GM18511 (cell line): ENCODE measurements around the gene MYO16.

Source experiments
- ATAC-seq: cut with Tn5 transposase; IDR thresholded peaks from one replicate; pipeline ENCODE4 v1.9.1; 2021; ENCODE audit warnings: mild to moderate bottlenecking, moderate library complexity; ENCODE audit not compliant: unreplicated experiment

Gene MYO16

DNA sequence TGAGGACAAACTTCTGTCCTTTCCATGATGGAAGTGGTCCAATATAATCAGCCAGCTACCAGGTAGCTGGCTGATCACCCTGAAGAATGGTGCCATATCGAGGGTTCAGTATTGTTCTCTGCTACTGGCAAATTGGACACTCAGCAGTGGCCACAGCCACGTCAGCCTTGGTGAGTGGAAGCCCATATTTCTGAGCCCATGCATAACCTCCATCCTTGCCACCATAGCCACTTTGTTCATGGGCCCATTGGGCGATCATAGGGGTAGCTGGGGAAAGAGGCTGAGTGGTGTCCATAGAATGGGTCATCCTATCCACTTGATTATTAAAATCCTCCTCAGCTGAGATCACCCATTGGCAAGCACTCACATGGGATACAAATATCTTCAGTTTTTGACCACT lies 591.2 kb downstream of the MYO16 start:
- ATAC-seq, result no peak

DNA sequence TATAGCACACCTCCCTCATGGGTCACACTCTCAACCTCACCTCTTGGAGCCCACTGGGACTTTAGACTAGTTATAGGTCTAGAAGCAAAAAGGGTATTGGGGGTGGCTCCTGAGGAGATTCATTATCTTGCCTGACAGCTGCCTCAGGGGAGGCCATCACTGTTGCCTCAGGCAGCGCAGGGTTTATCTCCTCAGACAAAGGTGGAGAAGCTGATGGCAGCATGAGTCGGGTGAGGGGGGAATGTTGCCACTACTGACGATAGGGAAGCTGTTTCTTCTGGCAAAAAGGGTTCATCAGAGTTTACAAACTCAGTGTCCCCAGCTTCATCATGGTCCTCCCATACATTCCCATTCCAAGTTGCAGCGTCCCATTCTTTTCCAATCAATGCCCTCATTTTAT lies 594.6 kb downstream of the MYO16 start:
- no peak for ATAC-seq

DNA sequence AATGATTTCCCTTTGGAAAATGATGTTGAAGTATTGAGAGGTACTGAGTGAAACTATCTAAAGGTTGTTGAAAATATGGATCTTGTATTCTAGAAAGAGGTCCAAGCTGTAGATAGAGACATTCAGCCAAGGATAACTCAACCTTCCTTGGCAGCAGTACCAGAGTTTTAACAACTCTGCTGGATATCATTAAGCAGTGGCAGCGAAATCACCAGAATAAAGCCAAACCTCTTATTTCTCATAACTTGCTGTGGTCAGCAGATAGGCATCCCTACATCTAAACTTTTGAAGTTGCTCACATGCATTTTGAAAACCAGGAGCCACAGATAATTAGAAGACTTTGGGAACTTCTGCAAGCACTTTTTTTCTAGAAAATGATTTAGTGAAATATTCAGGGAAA lies 597.2 kb downstream of the MYO16 start:
- no peak for ATAC-seq

DNA sequence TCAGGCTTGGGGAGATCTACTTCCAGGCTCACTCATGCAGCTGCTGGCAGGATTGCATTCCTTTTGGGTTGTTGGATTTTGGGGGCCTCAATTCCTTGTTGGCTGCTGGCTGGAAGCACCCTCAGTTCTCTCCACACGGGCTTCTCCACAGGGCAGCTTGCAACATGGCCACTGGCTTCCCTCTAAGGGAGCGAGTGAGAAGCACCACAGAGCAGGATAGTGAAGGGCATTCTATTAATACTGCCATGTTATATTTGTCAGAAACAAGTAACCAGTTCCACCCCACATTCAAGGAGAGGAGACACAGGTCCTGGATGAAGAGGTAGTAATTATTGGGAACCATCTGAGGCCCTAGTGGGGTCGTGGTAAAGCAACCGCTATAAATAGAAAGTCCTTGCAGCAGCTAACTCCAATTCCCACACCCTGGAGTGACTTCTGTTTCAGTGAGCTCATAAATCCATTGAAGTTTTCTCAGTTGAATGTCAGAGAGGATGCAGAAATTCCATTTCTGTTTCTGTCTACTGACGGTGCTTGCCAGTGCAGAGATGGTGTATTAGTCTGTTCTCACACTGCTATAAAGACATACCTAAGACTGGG lies 598.0 kb downstream of the MYO16 start:
- no peak for ATAC-seq

DNA sequence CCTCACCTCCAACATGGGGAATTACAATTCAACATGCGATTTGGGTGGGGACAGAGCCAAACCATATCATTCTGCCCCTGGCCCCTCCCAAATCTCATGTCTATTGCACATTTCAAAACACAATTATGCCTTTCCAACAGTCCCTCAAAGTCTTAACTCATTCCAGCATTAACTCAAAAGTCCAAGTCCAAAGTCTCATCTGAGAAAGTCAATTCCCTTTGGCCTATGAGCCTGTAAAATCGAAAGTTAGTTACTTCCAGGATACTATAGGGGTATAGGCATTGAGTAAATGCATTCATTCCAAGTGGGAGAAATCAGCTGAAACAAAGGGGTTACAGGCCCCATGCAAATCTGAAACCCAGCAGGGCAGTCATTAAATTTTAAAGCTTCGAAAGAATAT lies 598.8 kb downstream of the MYO16 start:
- ATAC-seq, result no peak

DNA sequence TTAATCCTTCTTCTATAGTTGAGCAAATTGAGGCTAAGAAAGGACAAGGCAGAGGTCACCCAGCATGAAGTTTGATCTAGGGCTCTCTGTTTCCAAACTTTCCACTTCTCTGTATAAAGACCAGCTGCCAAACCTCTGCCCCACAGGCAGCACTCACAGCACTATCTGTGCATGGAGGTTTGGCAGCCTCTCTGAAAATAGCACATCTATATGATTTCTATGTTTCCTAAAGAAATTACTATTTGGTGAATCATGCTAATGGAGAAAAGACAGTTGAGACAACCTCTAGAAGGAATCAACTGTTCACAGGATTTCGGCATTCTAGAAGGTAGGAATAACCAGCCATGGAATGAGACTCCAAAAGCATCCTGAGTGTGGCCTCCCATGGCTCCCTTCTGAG lies 602.5 kb downstream of the MYO16 start:
- no peak for ATAC-seq

DNA sequence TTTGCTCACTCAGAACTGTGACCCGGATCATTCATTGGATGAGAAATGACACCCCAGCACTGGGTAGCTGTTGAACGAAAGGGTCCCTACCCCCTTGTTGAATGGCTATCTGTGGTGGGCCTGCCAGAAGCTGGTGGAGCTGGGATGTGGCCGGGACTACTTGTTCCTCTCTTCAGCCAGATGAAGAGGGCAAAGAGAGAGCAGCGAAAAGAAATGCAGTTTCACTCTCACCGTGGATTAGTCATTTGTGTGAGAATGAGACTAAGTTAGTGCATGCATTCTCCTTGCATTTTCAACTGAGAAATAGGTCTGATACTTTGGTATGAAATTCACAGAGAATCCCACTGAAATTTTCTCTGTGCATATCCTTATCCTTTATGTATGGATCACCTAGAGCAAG lies 603.9 kb downstream of the MYO16 start:
- ATAC-seq, result peak; percentile 90

DNA sequence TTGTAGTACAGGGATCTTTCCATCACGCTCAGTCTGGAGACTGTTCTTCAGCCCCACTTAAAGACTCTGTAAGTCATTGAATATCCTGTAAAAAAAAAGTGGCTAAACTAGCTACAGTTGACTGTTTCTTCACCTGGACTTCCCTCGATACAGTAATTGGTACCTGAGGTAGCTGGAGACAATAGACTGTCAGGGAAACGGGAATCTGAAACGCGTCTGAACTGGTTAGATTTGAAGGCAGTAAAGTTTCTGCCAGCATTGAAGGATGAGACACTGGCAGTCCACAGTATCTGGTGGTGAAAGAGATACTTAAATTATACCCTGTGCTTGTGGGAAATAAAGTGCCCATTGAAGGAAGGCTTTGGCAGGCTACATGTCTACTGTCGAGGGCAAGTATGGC lies 606.5 kb downstream of the MYO16 start:
- no peak for ATAC-seq

DNA sequence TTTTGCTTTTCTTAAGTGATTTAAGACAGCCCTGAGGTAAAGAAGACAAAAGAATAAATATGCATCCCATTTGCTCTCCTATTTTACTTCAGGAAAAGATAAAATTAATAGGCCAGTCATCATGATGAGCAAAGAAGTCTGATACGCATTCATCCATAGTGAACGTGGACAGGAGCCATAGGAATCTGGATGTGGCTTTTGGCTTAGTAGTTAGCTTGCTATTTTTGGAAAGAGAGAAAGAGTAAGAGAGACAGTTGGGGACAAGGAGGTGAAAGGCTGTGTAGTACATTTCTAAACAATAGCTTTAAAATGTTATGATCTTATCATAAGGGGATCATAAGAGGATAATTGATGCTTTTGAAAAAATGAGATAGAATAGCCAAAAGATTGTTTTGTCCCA lies 611.7 kb downstream of the MYO16 start:
- no peak for ATAC-seq

DNA sequence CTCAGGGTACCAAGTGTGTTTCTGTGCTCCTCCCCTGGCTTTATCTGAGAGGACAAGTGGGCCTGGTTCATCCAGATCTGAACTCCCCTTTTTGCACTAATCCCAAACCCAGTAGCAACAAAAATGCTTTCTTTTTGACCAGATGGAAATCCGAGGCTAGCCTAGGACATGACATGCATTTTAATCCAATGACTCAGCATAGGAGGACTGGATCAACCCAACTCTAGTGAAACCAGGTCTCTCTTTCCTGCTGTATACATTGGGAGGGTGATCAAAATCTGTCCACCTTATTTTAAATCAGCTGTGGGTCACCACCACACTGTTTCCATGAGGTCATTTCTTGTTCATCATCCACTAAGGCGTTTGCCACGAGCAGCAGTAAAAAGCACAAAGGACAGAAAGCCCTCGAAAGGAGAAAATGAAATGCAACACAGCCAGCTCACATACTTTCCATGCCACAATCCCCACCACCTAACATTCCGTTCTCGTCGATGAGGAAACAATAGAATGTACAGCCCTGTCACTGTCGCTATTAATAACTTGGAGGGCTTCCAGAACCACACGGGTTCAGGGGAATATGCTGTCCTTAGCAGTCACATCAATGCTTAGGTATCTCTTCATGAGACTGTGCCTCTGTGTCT lies 614.0 kb downstream of the MYO16 start:
- ATAC-seq, result no peak

DNA sequence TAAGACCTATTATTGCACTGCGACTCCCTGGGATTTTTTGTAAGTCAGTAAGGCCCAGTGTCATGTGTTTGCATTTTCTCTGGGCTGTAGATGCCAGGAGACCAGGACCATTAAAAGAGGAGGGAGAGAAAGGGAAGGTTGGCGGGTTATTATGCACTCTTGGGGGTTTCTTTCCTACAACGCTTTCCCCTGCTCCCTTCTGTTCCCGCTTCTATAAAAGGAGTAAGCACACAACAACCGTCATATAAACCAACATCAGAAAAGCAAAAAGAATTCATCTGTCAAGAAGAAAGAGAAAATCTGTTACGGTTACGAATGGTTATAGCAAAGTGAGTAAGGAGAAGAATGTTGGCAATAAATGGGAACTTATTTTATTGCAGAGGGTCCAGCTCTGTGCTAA lies 615.2 kb downstream of the MYO16 start:
- no peak for ATAC-seq

DNA sequence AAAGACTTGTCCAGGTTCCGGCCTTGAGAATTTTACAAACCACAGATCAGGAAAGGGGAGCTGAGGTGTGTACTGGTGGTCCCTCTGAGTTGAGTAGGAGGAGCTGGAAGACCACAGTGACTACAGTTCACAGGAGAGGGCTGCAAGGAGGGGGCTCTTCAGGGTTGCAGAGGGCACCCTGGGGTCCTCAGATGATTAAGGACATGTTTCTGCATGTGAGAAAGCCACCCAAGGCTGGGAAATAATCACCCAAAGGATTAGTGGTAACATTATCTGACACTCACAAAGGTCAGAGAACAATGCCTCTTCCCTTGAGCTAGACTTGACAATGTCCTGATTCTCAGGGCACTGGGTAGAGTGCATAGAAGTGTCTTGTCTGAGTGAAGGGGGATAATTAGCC lies 616.6 kb downstream of the MYO16 start:
- no peak for ATAC-seq

DNA sequence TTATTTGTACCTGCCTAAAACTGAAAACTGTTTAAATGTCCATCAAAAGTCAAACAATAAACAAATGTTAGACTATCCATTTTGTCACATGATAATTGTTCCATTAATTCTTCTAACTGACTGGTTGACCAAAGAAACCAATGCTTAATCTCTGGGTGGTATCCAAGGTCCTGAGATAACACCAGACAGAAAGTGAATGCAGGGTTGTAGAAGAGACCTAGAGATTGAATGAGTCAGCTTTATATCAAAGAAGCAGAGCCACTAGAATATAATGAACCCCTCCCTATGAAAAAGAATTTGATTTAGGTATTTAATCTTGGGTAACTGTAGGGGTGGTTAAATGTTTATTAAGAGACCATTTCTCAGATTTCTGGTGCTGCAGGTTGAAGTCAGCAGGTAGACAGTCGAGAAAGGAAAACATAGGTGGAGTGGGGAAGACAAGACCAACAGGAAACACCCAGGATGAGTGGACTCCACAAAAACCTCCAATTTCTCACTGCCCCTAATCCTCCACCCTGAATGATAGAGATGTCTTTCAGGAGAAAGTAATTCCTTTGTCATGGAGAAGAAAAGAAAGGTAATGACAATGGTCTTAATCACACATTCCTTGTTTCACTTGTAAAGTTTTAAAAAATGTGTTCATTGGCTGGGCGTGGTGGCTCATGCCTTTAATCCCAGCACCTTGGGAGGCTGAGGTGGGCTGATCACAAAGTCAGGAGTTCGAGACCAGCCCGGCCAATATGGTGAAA lies 620.5 kb downstream of the MYO16 start:
- no peak for ATAC-seq

DNA sequence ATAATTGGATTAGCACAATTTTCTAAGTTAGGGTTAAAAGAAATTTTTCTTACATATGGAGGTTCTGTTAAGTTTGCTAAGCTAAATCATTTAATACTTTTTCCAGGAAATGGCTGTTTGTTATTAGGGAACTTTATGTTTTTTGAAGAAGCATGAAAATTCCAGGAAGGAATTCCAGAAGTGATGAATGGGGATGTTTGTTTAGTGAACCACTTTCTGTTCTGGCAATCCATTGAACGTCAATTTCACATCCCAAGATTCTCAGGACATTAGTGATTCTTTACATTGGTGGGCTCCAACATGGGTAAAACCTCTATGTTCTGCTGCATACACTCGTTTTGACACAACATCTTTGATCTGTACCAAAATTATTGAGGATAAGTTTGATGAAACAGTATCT lies 622.5 kb downstream of the MYO16 start:
- ATAC-seq, result no peak

DNA sequence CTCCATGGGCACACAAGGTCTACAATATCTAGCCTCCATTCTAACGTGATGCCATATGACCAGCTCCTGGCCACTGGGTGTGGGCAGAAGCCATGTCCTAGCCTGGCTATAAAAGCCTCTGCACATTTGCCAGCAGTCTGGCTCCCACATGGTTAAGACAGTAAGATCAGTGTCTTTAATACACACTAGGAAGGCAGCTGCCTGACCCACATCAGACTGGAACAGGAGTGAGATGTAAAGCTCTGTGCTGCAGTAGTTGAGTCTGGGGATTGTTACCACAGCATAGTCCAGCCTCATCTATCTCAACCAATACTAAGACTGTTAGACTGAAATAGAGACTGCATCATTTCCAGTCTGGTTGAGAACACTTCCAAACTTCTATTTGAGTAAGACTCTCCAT lies 623.9 kb downstream of the MYO16 start:
- ATAC-seq, result no peak

DNA sequence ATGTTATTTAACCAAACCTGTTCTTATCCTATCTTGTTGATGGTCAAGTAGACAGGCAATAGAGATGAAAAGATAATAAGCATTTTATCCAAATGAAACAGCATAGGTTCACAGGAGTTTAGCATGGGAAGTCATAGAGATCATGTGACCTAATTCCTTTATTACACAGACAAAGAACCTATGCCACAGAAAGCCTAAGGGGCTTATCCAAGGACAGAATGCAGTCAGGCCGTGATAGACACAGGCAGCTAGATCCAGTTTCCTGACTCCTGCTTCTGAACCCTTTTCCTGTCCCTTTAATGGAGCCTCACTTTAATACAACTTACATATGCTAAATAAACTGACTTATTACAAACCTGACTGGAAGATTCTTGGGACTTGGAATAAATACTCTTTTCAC lies 624.9 kb downstream of the MYO16 start:
- ATAC-seq, result no peak

DNA sequence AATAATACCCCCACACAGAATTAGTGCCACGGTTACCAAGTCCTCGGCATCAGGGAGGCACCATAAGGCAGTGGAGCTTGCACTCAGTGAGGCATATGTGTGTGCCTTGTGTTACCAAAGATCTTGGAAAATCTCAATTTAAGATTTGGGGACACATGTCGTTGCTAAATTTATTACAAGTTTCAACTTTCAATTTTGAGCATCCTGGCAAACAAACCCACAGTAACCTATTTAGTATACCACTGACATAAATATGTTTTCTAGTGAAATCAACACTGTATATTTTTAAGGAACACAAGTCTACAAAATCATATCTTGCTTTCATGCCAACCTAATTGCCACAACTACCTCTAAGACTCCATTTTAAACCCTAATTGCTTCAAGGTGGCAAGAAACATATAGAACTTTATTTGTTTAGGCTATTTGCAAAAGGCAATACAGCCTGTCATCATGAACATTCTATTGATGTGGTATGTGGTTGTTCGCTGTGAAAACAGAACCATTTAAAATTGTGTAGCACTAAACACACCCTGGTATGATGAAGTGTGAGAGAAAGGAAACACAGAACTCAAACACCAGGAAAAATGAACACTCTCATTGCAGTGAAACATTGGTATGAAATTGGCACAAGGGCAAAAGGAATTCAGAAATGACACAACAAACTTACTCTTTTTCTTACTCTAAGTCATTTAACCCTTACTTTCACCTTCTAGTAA lies 625.9 kb downstream of the MYO16 start:
- ATAC-seq, result no peak

DNA sequence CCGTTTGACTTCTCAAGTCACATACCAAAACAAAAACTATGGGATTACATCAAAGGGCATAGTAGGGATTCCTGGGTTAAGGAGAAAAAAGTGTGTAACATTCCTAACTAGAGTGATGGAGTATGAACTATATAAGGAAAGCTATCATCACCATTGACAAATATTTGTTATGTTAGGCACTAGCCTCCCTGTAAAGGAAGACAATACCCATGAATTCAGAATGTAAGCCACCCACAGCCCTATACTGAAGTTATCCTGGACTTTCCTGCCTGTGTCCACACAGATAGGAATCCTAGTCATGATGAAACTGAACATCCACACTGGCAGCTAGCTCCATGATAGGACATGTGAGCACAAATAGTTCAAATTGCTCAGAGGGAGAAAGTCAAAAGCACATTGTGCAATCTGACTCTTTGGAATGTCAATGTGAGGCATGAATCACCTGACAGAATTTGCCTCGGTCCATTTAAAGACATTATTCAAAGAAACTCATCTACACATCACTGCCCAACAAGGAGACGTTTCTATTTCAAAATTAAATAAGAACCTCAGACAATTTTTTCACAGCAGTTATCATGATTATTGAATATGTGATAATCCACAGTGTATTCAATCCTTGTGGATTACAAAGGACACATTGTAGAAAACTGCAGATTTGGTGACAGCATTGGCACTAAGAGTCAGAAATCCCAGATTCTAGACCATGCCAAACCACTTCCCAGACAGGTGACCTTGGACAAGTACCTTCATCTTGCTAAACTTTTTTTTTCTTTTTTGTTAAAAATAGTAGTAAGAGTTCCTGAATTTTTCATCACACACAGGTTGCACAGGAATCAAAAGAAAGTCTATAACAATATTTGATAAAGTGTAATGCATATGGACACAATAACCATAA lies 627.7 kb downstream of the MYO16 start:
- ATAC-seq, result no peak
